LNCAP (cell line): ENCODE results near the gene DCDC2C.

ENCODE experiments used
- CTCF ChIP-seq: fragments of 450-650 bp; IDR thresholded peaks from 2 replicates; pipeline ENCODE4 v1.5.1; 2017; ENCODE audit warnings: mild to moderate bottlenecking

The DCDC2C gene

GRCh38 chr2:3848776-3849175 is 145.4 kb downstream of the DCDC2C start:
- no peak for TF ChIP-seq CTCF

GRCh38 chr2:3849213-3849612 is 145.8 kb downstream of the DCDC2C start:
- no peak for TF ChIP-seq CTCF

DNA sequence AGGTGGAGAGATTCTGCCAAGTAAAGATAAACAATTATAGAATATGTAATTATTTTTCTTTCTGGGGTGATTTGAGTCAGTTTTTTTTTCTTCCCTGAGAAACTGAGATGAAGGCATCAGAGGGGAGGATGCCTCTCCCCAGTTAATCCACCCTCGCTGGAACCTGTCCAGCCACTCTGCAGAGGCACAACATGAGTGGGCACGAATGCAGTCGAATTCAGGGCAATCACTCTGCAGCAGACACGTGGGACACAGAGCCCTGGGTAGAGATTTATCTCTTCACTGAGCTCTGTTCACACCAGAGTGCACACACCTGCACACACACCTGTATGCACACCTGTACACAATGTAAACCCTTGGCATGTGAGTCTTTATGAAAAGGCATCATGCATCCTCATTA is 154.2 kb downstream of the DCDC2C start:
- TF ChIP-seq CTCF: no peak

DNA sequence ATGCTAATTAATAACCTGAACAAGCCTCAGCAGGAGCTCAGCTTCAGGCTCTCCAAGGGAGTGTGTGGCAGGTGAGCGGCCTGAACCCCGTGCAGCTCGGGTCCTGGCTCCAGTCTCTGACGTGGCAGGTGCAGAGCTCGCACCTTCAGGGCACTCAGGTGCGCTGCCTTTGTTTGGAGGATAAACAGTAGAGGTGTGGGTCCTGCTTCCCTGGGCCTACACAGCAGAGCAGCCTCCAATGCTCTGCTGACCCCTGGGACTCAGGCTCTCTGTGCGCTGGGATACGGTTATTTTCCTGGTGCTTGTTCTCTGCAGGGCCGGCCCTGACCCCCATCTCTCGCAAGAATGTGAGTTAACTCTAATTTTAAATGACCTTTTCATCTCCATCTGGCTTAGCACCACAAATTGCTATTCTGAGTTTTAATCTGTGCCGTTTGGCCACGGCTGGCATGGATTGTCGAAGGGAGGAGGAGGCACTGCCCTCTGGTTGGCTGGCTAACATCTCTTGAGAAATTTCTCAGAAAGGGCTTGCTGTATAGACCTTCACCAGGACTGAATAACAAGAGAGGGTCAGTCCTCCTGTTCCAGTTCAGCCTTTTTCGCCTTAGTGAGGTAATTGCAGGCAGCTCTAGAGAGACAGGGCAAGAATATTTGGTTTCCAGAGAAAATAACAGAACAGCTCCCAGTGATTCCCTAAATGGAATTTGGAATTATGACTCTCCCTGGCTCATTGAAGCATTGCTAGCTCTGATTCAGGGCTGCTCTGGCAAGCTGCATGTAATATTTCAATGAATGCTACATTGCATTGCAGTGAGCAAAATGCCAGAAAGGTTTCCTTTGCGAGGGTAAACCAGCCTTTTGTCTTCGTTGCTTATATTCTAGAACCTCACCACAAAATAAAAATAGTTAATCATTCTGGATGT is 161.8 kb downstream of the DCDC2C start:
- no peak for TF ChIP-seq CTCF

DNA sequence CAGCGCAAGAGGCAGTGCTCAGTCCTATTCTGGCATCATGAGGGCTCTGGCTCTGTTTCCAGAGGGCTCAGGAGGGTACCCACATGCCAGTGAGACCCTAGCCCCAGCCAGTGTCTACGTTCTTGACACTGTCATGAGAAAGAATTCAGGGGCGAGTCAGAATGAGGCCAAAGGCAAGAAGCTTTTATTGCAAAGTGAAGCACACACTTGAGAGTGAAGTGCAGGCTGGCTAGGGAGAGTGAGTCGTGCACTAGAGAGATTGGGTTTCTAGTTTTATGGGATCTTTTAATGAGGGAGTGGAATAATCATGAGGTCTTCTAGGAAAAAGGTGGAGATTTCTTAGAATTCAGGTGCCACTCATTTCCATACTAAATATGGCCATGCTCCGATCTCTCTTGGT is 164.1 kb downstream of the DCDC2C start:
- TF ChIP-seq CTCF: no peak

DNA sequence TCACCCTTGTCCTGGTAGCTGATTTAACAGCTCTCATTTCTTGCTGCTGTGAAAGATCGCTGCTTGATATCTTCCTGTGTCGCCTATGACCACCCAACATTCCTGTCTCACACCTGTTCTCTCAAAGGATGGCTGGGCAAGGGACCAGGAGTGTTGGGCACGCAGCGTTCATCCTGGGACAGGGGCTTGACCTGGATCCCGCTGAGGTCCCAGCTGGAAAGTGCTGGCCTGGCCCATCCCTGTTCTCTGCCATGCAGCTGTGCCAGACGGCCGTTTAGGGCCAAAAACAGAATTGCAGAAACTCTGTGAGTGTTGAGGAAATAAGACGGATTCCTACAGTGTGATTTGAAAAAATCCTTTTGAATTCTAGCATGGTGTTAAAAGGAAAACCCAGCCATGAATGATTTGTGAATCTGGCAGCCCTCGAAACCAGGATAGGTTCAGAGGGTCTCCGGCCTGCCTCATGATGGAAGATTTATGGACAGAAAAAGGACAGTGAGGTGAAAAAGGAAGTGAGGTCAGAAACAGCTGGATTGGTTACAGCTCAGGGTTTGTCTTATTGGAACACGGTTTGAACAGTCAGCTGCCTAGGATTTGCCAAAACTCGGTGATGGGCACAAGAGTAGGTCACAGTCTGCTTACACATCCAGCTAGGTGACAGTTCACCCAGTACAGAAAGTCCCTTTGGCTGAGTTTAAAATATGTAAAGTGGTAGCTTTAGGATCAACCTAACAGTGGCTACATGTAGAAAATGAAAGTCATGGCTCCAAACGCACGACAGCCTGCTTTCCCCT is 164.8 kb downstream of the DCDC2C start:
- no peak for TF ChIP-seq CTCF

- TF ChIP-seq CTCF: no peak
These were observed 166.8 kb downstream of the DCDC2C start for GRCh38 chr2:3870222-3870621.
